ENCODE measurements around the gene ZNG1A. TPM values are rescaled to one million over a fixed set of nuclear protein-coding genes. Genes with fewer than 3 reads are reported as not detected.
A peak's percentile ranks its signal among the peaks of the same experiment; 100 is the strongest.
"Not testable (repeated sequence)": the region's sequence is repeated elsewhere in the genome, so short reads cannot be mapped to it uniquely, and the experiment has no call there.

ZNG1A gene
- total and polyA plus RNA-seq, 9 of the 15 experiments (the other 6 are each of a cell fraction or from before 2014, with no cell fraction given): 20.7 to 90.6 (median 41.7) TPM

DNA sequence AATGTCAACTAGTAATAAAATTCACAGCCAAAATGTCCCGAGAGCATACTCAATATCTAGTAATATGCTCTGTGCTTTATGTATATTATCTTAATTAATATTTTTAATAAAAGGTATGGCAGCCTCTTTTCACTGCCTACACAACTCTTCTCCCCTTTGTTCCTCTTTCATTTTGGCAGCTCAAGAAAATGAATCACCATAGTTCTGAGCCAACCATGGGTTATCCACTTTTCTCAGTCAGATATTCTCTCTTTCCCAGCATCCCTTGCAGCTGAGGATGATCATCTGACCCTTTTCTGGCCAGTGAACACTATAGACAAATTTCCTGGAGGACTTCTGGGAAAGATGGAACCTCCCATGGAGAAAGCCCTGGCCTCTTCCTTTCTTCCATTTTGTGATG, 27.6 kb upstream of the ZNG1A start:
- H4K20me1 ChIP-seq (replicated peaks; ENCODE audit: control insufficient read depth, insufficient read depth, low read length): no peaks in the 10 kb centered on the region
- BruUV-seq (replicated peaks): no TSS peak
- H3K27ac ChIP-seq (ENCODE audit: extremely low read depth, low read depth, low read length): no peak overlapping the region
- H3K79me2 ChIP-seq (ENCODE audit: control insufficient read depth, insufficient read depth, low read length): no peaks in the 10 kb centered on the region
- no peaks in the 10 kb centered on the region for H3K9me1 ChIP-seq (ENCODE audit: control insufficient read depth, insufficient read depth, low read length)
- TF ChIP-seq, protein P1, sequence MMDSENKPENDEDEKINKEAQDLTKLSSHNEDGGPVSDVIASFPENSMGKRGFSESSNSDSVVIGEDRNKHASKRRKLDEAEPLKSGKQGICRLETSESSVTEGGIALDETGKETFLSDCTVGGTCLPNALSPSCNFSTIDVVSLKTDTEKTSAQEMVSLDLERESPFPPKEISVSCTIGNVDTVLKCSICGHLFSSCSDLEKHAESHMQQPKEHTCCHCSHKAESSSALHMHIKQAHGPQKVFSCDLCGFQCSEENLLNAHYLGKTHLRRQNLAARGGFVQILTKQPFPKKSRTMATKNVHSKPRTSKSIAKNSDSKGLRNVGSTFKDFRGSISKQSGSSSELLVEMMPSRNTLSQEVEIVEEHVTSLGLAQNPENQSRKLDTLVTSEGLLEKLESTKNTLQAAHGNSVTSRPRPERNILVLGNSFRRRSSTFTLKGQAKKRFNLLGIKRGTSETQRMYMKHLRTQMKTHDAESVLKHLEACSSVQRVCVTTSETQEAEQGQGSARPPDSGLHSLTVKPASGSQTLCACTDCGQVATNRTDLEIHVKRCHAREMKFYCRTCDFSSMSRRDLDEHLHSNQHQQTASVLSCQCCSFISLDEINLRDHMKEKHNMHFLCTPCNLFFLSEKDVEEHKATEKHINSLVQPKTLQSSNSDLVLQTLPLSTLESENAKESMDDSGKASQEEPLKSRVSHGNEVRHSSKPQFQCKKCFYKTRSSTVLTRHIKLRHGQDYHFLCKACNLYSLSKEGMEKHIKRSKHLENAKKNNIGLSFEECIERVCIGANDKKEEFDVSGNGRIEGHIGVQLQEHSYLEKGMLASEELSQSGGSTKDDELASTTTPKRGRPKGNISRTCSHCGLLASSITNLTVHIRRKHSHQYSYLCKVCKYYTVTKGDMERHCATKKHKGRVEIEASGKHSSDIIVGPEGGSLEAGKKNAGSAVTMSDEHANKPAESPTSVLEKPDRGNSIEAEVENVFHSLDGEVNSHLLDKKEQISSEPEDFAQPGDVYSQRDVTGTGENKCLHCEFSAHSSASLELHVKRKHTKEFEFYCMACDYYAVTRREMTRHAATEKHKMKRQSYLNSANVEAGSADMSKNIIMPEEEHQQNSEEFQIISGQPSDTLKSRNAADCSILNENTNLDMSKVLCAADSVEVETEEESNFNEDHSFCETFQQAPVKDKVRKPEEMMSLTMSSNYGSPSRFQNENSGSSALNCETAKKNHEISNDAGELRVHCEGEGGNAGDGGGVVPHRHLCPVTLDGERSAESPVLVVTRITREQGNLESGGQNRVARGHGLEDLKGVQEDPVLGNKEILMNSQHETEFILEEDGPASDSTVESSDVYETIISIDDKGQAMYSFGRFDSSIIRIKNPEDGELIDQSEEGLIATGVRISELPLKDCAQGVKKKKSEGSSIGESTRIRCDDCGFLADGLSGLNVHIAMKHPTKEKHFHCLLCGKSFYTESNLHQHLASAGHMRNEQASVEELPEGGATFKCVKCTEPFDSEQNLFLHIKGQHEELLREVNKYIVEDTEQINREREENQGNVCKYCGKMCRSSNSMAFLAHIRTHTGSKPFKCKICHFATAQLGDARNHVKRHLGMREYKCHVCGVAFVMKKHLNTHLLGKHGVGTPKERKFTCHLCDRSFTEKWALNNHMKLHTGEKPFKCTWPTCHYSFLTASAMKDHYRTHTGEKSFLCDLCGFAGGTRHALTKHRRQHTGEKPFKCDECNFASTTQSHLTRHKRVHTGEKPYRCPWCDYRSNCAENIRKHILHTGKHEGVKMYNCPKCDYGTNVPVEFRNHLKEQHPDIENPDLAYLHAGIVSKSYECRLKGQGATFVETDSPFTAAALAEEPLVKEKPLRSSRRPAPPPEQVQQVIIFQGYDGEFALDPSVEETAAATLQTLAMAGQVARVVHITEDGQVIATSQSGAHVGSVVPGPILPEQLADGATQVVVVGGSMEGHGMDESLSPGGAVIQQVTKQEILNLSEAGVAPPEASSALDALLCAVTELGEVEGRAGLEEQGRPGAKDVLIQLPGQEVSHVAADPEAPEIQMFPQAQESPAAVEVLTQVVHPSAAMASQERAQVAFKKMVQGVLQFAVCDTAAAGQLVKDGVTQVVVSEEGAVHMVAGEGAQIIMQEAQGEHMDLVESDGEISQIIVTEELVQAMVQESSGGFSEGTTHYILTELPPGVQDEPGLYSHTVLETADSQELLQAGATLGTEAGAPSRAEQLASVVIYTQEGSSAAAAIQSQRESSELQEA (IDR thresholded peaks at IDR 0.05; ENCODE audit: low read depth): no peak
- no peak for TF ChIP-seq ZNF175 (CRISPR knock-in tag; IDR thresholded peaks at IDR 0.05; ENCODE audit: low read depth)
- no peak for TF ChIP-seq RB1 (IDR thresholded peaks at IDR 0.05; ENCODE audit: low read depth)
- TF ChIP-seq, protein P2, sequence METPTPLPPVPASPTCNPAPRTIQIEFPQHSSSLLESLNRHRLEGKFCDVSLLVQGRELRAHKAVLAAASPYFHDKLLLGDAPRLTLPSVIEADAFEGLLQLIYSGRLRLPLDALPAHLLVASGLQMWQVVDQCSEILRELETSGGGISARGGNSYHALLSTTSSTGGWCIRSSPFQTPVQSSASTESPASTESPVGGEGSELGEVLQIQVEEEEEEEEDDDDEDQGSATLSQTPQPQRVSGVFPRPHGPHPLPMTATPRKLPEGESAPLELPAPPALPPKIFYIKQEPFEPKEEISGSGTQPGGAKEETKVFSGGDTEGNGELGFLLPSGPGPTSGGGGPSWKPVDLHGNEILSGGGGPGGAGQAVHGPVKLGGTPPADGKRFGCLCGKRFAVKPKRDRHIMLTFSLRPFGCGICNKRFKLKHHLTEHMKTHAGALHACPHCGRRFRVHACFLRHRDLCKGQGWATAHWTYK (CRISPR knock-in tag; IDR thresholded peaks at IDR 0.05): no peak
- intact Hi-C loops (cut with micrococcal nuclease) (no loop called here), in situ Hi-C loops (cut with MboI) (no loop called here)
- CTCF ChIA-PET (ENCODE audit: low intra/inter-chr PET ratio): no interaction called here
- H3K9ac ChIP-seq (ENCODE audit: insufficient read depth in 1 of 2, low read depth in 2 of 2, low read length in 2 of 2): no peak overlapping the region
- H3K4me3 ChIP-seq: no peak overlapping the region
- no peaks in the 10 kb centered on the region for H3K9me3 ChIP-seq (replicated peaks; ENCODE audit: control insufficient read depth, insufficient read depth, low read depth, low read length)
- peak overlapping the region; percentile 64; the same call in 1 of the 2 replicates for H2AFZ ChIP-seq (ENCODE audit: low read depth, low read length)
- ATAC-seq: no peak
- DNase-seq (ENCODE audit: extremely low read depth in 1 of 4, low spot score in 3 of 4): no peak
- WGBS (ENCODE audit: insufficient coverage, low coverage, missing lambda C conversion rate): 38% methylated on average over 1 of the region's 1 CpG
- H3K27me3 ChIP-seq (ENCODE audit: control insufficient read depth in 2 of 2, insufficient read depth in 2 of 2, low read length in 2 of 2): no peaks in the 10 kb centered on the region
- no peak overlapping the region for H3K4me2 ChIP-seq (ENCODE audit: insufficient read depth, low read length)
- FAIRE-seq: no peak
- H3K36me3 ChIP-seq (ENCODE audit: control insufficient read depth, insufficient read depth, low read length): no peaks in the 10 kb centered on the region
- POLR2A ChIA-PET: interaction anchor here (0.9 kb wide), 1 partner anchor 8 kb away, joined by 3 read pairs; the partner anchor contains the start of gene DOCK8
- peaks cover 8 to 23% of the 10 kb centered on the region in 2 experiments; a peak in 4 of 5 replicates for H3K4me1 ChIP-seq (replicated peaks in 1 of 2; ENCODE audit: control insufficient read depth in 2 of 2, insufficient read depth in 2 of 2, low read length in 2 of 2)

DNA sequence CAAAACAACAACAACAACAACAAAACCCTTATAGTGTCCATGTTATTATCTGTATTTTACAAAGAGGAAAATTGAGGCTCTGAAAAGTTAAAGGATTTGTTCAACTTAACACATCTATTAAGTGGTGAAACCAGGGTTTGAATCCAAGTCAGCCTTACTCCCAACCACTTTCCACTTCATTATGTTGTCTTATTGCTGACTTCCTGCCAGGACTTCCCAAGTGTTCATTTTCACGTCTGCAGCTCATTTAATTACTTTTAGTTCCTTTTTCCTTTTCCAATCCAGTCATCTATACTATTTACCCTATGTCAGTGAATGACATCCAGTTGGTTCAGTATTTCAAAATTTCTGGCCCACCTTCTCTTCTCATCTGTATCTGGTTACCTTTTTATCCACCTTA, 20.7 kb upstream of the ZNG1A start:
- CTCF ChIA-PET (ENCODE audit: low intra/inter-chr PET ratio); H3K36me3 ChIP-seq (ENCODE audit: control insufficient read depth, insufficient read depth, low read length); BruUV-seq (replicated peaks); H3K9me3 ChIP-seq (replicated peaks; ENCODE audit: control insufficient read depth, insufficient read depth, low read depth, low read length); H3K4me1 ChIP-seq (replicated peaks in 1 of 2; ENCODE audit: control insufficient read depth in 2 of 2, insufficient read depth in 2 of 2, low read length in 2 of 2); H3K79me2 ChIP-seq (ENCODE audit: control insufficient read depth, insufficient read depth, low read length); H2AFZ ChIP-seq (ENCODE audit: low read depth, low read length); H4K20me1 ChIP-seq (replicated peaks; ENCODE audit: control insufficient read depth, insufficient read depth, low read length); POLR2A ChIA-PET; FAIRE-seq; H3K27me3 ChIP-seq (ENCODE audit: control insufficient read depth in 2 of 2, insufficient read depth in 2 of 2, low read length in 2 of 2); intact Hi-C loops (cut with micrococcal nuclease); H3K27ac ChIP-seq (ENCODE audit: extremely low read depth, low read depth, low read length); H3K4me2 ChIP-seq (ENCODE audit: insufficient read depth, low read length); H3K9me1 ChIP-seq (ENCODE audit: control insufficient read depth, insufficient read depth, low read length); in situ Hi-C loops (cut with MboI); DNase-seq (ENCODE audit: extremely low read depth in 1 of 4, low spot score in 3 of 4); H3K9ac ChIP-seq (ENCODE audit: insufficient read depth in 1 of 2, low read depth in 2 of 2, low read length in 2 of 2); H3K4me3 ChIP-seq; ATAC-seq: not testable (repeated sequence)
- 55% methylated on average over 1 of the region's 1 CpG for WGBS (ENCODE audit: insufficient coverage, low coverage, missing lambda C conversion rate)
